ENCODE data around the gene LAMA4. TPM values are rescaled to one million over a fixed set of nuclear protein-coding genes. Genes with fewer than 3 reads are reported as not detected.
"Not testable (repeated sequence)": the region's sequence is repeated elsewhere in the genome, so short reads cannot be mapped to it uniquely, and the experiment has no call there.

Gene LAMA4
- total RNA-seq, 1 donor from 2014 or later: 56.5 TPM

DNA sequence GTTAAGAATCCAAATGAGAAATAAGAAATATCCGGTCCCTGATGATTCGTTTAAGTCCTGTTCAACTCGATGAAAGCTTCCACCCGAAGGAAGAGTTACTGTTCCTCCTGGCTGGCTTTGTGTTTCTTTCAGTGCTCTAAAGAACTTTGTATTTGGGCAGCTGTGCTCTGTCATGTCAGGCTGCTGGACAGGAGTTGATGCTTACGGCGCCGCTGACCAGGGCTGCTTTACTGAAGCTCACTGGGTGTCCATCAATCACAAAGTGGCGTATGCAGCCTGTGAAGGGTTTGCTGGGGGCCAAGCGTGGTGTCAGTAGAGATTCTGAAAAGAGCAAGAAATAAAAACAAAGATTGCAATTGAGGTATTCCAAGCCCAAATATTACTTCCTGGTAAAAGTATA is 145.1 kb downstream of the LAMA4 start:
- no peak overlapping the region for H3K27ac ChIP-seq
- intact Hi-C loops (cut with DNase I): no loop called here

GRCh38 chr6:112106562-112106961 is 147.8 kb downstream of the LAMA4 start:
- H3K27me3 ChIP-seq: no peaks in the 10 kb centered on the region
- no peaks in the 10 kb centered on the region for H3K4me1 ChIP-seq
- TF ChIP-seq, protein P1, sequence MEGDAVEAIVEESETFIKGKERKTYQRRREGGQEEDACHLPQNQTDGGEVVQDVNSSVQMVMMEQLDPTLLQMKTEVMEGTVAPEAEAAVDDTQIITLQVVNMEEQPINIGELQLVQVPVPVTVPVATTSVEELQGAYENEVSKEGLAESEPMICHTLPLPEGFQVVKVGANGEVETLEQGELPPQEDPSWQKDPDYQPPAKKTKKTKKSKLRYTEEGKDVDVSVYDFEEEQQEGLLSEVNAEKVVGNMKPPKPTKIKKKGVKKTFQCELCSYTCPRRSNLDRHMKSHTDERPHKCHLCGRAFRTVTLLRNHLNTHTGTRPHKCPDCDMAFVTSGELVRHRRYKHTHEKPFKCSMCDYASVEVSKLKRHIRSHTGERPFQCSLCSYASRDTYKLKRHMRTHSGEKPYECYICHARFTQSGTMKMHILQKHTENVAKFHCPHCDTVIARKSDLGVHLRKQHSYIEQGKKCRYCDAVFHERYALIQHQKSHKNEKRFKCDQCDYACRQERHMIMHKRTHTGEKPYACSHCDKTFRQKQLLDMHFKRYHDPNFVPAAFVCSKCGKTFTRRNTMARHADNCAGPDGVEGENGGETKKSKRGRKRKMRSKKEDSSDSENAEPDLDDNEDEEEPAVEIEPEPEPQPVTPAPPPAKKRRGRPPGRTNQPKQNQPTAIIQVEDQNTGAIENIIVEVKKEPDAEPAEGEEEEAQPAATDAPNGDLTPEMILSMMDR (IDR thresholded peaks at IDR 0.05): no peak
- TF ChIP-seq POLR2AphosphoS5 (IDR thresholded peaks at IDR 0.05; ENCODE audit: insufficient read depth in 1 of 2, low read depth in 1 of 2) (no peak), POLR2A (IDR thresholded peaks at IDR 0.05) (no peak)
- H3K9me3 ChIP-seq: no peaks in the 10 kb centered on the region
- H3K27ac ChIP-seq: no peak overlapping the region
- intact Hi-C loops (cut with DNase I): no loop called here
- DNase-seq (ENCODE audit: extremely low spot score in 2 of 2): no peak
- H3K4me3 ChIP-seq: no peak overlapping the region
- H3K36me3 ChIP-seq: peaks cover 0 to 6% of the 10 kb centered on the region in 2 donors

More for the DNA sequence above, 145.1 kb downstream of the LAMA4 start:
- Histone ChIP-seq H3K27me3 (no peaks in the 10 kb centered on the region), H3K4me3 (no peak overlapping the region), H3K4me1 (no peaks in the 10 kb centered on the region), H3K9me3 (no peaks in the 10 kb centered on the region), H3K36me3 (peaks cover 0 to 11% of the 10 kb centered on the region in 2 donors)
- TF ChIP-seq, protein P1 (IDR thresholded peaks at IDR 0.05): no peak
- TF ChIP-seq POLR2AphosphoS5 (IDR thresholded peaks at IDR 0.05; ENCODE audit: insufficient read depth in 1 of 2, low read depth in 1 of 2): no peak
- no peak for TF ChIP-seq POLR2A (IDR thresholded peaks at IDR 0.05)
- no peak for DNase-seq (ENCODE audit: extremely low spot score in 2 of 2)

- H3K4me3 ChIP-seq; H3K27me3 ChIP-seq; H3K9me3 ChIP-seq; H3K27ac ChIP-seq; H3K4me1 ChIP-seq; DNase-seq (ENCODE audit: extremely low spot score in 2 of 2); H3K36me3 ChIP-seq; intact Hi-C loops (cut with DNase I): not testable (repeated sequence)
Observed at GRCh38 chr6:112106026-112106425, 148.3 kb downstream of the LAMA4 start.

DNA sequence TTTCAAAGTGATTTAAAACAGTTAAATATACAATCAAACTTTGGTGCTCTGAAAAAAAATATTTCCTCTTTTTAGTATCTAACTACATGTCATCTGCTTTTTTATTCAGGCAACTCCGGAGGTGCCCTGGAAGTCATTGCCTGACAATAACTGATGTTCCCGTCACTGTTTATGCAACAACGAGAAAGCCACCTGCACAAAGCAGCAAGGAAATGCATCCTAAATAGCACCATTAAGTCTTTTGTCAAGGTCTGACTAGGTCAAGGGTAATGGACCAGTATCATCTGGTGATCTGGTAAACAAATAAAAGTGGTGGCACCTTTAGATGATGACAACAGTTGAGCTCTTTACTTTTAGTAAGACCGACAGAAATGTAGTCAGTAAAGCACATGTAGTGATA is 153.8 kb downstream of the LAMA4 start:
- Histone ChIP-seq H3K4me3 (no peak overlapping the region), H3K4me1 (no peaks in the 10 kb centered on the region), H3K36me3 (peaks cover 0 to 9% of the 10 kb centered on the region in 2 donors), H3K27me3 (no peaks in the 10 kb centered on the region), H3K9me3 (no peaks in the 10 kb centered on the region), H3K27ac (no peak overlapping the region)
- TF ChIP-seq POLR2AphosphoS5 (IDR thresholded peaks at IDR 0.05; ENCODE audit: insufficient read depth in 1 of 2, low read depth in 1 of 2) (no peak), POLR2A (IDR thresholded peaks at IDR 0.05) (no peak)
- TF ChIP-seq, protein P1 (IDR thresholded peaks at IDR 0.05): no peak
- intact Hi-C loops (cut with DNase I): no loop called here
- DNase-seq (ENCODE audit: extremely low spot score in 2 of 2): no peak

GRCh38 chr6:112096901-112097300 is 157.5 kb downstream of the LAMA4 start:
- H3K9me3 ChIP-seq: no peaks in the 10 kb centered on the region
- H3K36me3 ChIP-seq: peaks cover 0 to 9% of the 10 kb centered on the region in 2 donors
- TF ChIP-seq POLR2AphosphoS5 (IDR thresholded peaks at IDR 0.05; ENCODE audit: insufficient read depth in 1 of 2, low read depth in 1 of 2) (no peak), POLR2A (IDR thresholded peaks at IDR 0.05) (no peak)
- TF ChIP-seq, protein P1 (IDR thresholded peaks at IDR 0.05): no peak
- DNase-seq (ENCODE audit: extremely low spot score in 2 of 2): no peak
- intact Hi-C loops (cut with DNase I): loop anchor here (1.0 kb wide), 1 partner anchor 44 kb away; no protein-coding TSS in a partner anchor
- no peak overlapping the region for H3K27ac ChIP-seq
- no peak overlapping the region for H3K4me3 ChIP-seq
- H3K27me3 ChIP-seq: no peaks in the 10 kb centered on the region
- H3K4me1 ChIP-seq: no peaks in the 10 kb centered on the region

All from vagina (tissue), 2 donors.